GM19455 (cell line): Measurements from ENCODE around the gene LRRC56.
A peak's percentile ranks its signal among the peaks of the same experiment; 100 is the strongest.
"Not testable (repeated sequence)": the region's sequence is repeated elsewhere in the genome, so short reads cannot be mapped to it uniquely, and the experiment has no call there.

ENCODE experiments used
- ATAC-seq: cut with Tn5 transposase; IDR thresholded peaks from one replicate; pipeline ENCODE4 v1.9.1; 2021; ENCODE audit not compliant: unreplicated experiment

Gene LRRC56

DNA sequence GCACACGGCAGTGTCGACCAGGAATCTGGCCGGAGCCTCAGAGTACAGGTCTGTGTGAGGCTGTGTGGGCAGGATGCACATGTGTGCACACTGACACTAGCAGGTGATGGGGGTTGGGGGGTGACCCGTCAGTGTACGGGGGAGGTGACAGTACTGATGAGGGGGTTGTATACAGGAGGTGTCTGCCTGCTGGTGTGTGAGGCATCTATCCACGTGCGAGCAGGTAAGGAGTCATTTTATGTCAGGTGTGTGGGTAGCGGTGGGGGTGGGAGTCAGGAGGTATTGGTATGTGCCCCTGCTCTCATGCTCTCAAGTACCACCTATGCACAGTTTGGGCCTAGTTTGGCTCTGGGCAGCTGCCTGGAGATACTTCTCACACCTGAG lies 34.5 kb downstream of the LRRC56 start:
- no peak for ATAC-seq

DNA sequence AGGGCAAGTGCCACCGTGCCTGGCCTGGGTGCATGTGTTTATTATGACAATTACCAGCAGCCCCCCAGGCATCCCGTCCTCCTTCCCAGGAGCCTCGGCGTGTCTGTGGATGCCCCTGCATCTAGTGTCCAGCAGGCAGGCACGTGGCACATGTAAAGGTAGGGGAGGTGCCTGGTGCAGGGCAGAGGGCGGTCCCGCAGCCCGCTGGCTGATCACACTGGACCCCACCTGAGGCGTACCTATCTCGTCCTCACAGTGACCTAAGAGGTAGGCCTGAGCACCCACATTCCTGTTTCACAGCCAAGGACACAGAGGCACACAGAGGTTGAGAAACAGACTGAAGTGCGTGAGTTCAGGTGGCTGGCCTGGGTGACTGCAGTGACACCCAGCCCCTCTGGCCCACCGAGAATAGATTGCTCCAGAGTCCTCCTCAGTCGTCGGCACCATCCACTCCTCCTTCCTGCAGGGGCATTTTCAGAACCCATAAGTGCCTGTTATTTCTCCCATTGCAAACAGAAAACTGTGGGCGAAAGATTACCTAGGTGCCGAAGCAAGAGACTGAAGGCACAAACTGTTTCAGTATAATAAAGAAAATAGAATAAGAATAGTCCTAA lies 35.9 kb downstream of the LRRC56 start:
- ATAC-seq = no peak

DNA sequence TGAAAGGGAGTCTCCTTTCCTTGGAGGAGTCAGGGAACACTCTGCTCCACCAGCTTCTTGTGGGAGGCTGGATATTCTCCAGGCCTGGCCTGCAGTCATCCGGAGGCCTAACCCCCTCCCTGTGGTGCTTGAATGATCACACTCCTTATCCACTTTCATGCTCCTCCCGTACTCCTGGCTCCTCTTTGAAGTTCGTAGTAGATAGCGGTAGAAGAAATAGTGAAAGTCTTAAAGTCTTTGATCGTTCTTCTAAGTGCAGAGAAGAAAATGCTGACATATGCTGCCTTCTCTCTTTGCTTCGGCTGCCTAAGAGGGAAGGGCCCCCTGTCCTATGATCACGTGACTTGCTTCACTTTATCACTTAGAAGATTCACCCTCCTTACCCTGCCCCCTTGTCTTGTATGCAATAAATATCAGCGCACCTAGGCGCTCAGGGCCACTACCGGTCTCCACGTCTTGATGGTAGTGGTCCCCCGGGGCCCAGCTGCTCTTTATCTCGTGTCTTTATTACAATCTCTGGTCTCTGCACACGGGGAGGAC lies 36.8 kb downstream of the LRRC56 start:
- ATAC-seq = not testable (repeated sequence)

DNA sequence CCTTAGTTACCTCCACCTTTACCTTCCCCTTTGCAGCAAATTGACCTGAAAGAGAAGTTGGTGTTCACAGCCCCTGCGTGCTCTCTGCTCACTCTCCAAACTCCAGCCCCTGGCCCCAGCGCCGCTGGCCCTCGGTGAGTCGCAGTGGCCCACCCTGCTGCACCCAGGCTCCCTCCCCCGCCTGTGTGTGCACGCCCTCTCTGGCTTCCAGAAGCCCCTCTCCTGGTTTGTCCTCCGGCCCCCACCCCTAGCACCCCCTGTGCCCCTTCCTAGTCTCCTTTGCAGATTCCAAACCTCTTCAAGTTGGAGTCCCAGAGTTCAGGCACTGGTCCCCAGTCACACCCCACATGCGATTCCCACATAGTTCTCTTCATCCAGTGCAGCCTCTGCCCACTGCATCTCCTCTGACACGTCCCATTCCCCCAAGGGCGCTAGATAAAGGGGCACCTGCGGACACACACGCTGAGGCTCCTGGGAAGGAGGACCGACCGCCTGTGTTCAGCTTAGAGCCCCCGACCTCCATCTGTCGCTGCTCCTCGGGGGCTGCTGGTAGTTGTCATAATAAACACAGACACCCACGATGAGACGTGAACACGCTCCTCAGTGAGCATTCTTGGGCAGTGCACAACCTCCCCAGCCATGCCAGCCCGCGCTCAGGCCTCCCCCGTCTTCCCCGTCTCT lies 37.4 kb downstream of the LRRC56 start:
- ATAC-seq = no peak

DNA sequence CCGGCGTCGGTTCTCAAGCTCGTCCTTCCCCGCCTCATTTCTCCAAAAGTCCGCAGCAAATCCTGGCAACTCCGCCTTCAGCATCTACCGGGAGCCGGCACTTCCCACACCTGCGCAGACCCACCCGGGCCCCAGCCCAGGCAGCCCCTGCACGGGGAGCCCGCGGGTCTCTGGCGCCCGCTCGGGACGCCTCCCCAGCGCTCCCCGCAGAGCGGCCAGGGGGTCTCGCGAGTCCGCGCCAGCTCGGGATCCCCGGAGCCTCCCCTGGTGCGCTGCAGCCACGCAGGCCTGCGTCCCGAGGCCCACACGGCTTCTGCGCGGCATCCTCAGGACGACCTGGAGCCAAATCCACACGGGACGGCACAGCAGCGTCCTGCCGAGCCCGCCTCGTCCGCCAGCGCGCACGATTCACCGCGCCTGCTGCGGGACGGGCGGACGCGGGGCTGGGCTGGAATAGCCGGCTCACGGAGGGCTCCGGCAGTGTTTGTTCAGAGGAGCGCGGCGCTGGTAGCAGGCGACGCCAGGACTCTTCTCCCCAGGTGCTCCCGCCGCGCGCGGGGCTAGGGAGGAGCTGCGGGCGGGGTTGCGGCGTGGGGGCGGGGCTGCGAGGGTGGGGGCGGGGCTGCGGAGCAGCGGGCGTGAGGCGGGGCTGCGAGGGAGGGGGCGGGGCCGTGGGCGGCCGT lies 38.1 kb downstream of the LRRC56 start:
- ATAC-seq = peak; percentile 40

DNA sequence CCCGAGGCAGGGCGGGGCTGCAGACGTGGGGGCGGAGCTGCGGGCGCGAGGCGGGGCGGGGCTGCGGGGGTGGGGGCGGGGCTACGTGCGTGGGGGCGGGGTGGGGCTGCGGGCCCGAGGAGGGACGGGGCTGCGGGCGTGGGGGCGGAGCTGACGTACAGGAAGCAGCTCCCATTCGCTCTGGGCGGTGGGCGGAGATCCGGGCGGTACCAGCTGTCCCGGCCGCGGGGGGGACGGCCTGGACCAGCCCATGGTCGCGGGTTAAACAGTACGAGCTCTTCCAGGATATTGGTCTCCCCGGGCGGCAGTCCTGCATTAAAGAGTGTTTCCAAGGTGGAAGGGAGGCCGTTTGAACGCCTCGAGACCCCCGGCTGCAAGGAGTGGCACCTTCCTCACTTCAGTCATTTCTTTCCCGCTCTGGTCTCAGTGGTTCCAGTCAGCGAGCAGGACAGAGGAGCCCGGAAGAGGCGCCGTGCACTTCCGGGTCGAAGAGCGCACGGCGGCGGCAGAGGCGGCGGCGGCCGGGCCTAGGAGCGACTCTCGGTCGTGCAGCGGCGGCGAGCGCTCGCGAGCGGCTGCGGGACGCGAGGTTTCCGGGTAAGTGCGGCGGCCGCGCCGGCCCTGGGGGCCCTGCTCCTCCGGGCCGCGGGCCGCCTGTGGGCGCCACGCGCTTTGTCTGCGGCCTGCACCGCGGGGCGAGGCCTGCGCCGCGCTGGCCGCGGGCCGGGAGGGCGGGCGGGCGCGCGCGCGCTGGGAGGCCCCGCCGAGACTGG lies 38.9 kb downstream of the LRRC56 start, which contains the start of gene PHRF1:
Gene PHRF1 (plus strand): TSS at position 475 of the 773 bp plus-strand sequence. CDS start 5,043 bp downstream, outside the sequence.
- ATAC-seq = peak; percentile 78

DNA sequence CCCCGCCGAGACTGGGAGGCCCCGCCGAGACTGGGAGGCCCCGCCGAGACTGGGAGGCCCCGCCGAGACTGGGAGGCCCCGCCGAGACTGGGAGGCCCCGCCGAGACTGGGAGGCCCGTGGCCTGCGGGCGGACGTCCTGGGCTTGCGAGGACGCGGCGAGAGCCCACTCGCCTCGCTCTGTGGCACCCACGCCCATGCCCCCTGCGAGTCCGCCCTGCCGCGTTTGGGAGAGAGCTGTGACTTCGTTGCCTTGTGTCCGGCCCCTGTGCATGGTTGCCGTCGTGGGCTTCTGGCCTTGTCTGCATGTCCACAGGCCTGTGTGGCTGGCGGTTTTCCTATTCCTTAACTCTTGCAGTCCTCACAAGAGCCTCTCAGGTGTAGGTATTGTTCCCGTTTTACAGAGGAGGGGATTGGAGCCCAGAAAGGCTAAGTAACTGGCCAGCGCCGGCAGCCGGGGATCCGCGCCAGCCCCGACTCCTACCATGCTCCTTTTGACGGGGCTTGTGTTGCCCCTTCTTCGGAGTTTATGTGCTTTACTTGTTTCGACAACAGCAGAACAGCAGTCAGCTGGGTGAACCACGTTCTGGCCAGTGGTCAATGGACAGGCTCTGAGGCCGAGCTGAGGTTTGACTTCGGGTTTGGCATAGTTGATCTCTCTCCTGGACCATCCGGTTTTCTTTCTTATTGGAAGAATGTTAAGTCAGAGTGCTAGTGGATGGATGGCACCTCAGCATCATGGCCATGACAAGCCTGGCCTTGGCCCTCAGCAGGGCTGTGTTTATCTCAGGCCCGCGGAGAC lies 39.7 kb downstream of the LRRC56 start:
- no peak for ATAC-seq

DNA sequence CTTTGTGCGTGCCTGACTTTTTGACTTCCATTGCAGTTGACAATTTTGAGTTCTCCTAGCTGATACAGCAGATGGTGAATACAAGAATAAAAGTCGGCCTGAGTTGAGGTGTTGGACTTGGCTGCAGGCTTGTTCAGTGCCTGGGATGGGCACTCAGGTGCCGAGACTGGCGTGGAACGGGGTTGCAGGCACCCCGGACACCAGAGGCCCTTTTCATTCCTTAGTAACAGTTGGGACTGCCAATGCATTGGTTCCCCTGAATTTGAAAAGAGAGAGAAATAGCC lies 40.2 kb downstream of the LRRC56 start:
- ATAC-seq = no peak

DNA sequence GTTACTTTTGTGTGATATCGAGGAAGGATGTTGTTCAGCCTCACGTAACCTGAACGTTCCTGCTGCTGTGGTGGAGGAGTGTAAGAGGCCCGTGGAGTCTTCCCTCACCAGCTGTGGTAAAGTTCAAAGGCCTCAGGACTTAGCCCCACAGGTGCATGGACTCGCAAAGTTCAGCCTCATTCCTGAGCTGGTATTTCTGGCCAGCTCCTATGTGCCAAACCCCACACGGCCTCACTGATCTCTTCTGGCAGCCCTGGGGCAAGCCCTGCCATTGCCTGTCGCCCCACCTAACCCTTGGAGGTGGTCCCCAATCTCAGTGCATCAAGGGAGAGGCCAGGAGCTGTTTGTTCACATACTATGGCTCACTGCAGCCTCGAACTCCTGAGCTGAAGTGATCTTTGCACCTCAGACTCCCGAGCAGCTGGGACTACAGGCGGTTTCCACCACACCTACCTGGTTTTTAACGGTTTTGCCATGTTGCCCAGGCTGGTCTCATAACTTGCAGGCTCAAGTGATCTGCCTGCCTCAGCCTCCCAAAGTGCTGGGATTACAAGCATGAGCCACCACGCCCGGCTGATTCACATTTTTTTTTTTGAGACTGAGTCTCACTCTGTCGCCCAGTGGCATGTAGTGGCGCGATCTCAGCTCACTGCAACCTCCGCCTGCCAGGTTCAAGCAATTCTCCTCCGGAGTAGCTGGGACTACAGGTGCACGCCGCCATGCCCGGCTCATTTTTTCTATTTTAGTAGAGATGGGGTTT lies 41.1 kb downstream of the LRRC56 start:
- no peak for ATAC-seq

DNA sequence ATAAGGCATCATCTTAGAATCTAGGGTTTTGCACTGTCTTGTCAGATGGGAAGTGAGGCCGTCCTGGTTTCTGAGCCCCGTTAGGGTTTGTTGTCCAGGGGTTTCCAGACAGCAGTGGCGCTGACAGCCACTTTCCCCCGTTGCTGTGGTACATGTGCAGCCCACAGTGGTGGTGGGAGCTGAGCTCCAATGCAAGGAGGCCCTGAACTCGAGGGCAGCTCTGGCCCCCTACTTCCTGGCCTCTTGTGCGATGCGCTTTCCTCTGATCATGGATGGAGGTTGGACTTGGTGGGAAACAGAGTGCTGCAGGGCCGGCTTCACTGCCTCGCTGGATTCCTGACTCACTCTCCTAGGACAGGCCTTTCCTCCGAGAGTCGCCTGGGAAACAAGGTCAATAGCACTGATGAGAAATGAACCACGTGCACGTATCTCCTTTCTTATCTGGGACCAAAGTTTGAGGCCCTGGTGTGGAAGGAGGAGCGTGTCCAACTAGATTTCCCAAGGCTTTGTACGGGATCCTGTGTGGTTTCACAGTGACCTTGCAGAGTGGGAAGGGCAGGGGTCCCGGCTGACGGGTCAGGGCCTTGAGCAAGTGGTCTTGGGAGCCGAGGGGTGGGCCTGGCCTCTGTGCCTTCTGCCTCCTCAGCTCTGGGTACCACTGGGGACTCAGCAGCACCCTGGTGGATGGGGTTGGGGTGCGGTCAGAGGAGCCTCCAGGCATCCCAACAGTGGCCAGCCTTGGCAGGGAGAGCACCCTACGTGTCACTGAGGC lies 42.7 kb downstream of the LRRC56 start:
- ATAC-seq = no peak

DNA sequence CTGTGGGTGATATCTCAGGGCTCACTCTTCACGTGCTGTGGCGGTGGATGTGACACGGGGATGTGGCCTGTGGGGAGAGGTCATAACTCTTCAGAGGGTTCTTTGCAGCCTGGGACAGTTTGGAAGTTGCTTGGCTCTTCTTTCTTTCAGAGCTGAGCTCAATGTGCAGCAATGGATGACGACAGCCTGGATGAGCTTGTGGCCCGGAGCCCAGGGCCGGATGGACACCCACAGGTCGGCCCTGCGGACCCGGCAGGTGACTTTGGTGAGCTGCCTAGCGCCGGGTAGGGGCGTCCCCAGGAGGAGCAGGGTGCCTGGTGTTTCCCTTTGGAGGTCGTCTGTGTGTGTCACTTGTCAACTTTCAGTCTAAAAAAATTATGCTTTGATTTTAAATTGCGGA lies 44.0 kb downstream of the LRRC56 start:
- ATAC-seq = no peak

DNA sequence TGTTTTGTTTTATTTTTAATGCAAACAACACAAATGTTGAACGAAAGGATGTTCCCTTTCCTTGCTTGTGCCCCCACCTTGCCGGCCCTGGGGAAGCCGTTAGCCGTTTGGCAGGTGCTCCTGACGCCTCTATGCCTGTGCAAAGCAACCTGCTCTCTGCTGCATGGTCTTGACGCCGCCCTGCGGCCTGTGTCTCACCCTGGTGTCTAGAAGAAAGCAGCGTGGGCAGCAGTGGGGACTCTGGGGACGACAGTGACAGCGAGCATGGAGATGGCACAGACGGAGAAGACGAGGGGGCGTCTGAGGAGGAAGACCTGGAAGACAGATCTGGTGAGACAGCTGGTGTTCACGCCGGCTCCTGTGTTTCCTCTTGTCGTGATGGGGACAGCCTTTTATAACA lies 44.4 kb downstream of the LRRC56 start:
- ATAC-seq = no peak

DNA sequence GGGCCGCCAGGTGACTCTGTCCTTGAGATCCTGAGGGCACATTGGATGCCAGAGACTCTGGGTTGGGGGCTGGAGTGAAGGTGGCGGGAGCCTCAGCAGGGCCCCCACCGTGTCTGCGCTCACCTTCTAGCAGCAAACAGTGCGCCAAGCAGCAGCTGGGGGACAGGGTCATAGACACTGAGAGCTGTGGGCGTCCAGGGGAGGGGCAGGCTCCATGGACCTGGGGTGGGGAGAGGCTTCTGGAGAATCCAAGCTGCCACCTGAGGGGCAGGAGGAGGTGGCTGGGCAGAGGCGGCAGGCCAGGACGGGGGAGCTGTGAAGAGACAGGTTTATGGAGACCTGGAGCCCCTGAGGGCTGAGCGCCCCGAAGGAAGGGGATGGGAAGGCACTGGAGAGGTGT lies 47.0 kb downstream of the LRRC56 start:
- no peak for ATAC-seq

DNA sequence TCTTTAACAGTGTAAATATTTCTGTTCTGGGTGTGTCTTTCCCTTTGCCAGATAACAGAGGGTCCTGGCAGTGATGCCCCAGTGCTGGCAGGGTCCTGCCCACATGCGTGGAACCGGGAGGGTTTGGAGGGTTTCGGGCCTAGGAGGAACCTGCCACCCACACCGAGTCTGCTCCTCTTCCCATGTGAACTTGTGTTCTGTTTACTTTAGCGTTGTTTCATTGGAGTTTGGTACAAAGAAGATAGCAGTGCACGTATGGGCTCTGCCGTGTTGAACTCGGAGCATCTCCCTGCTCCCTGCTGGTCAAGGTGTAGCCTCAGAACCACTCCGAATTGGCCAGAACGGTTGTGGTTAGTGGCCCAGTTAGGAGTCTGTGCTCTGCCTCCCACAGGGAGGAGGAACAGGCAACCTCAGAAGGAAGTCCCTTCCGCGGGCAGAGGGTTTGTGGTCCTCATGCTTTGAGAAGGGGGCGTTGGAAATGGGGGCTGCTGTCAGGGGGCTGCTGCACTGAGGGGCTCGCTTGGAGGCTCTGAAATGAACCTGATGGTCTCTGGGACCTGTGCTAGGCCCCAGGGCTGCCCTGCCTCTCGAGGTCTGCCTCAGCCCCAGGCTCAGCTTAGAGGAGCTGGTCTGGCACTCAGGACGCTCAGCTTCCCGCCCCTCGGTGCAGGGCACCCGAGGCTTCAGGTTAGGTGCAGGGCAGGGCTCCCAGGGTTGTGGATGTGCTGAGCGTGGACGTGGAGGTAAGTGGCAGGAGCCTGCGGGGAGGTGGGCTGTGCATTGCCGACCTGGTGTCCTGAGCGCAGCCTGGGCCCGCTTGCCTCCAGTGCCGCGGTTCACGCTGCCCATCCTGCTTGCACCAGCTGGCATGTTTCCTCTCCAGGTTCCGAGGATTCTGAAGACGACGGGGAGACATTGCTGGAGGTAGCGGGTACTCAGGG lies 49.3 kb downstream of the LRRC56 start:
- no peak for ATAC-seq

DNA sequence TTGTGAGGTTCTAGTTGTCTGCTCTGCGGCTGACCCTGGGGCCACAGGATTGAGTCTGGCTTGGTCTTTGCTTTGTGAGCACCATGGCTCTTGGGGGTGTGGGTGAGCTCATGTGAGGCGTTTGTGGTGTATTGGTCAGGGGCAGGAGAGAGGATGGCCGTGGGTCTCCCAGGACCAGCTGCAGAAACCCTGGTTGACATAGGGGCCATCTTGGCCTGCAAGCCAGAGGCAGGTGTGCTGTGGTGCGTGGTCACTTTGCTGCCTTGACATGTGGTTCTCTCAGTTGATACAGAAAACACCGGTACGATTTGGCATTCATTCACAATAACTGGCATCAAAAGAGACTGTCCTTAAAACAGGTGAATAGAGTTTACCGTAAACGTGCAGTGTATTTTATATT lies 50.2 kb downstream of the LRRC56 start:
- ATAC-seq = no peak

DNA sequence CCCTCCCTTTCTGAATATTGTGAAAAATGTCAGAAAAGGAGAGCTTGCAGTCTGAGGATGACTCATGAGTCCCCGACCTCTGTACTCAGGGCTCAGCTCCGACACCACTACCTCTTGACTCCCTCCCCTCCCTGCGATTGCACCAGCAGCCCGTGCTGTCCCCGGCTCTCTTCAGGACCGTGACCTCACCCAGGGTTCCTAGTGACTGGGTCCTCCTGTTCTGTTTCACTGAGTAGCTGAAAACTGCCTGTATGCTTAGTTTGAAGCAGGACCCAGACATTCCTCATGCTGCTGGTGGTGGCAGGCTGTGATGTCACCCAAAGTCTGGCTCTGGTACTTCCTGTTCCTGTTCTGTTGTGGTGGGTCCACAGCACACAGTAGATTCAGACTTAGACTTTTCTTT lies 50.7 kb downstream of the LRRC56 start:
- ATAC-seq = no peak

DNA sequence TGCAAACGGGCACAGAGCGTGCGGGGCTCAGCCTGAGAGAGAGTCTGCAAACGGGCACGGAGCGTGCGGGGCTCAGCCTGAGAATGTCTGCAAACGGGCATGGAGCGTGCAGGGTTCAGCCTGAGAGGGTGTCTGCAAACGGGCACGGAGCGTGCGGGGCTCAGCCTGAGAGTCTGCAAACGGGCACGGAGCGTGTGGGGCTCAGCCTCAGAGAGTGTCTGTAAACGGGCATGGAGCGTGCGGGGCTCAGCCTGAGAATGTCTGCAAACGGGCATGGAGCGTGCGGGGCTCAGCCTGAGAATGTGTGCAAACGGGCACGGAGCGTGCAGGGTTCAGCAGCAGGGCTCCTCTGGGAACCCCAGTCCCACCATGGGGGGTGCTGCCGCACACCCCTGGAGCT lies 52.5 kb downstream of the LRRC56 start:
- no peak for ATAC-seq

DNA sequence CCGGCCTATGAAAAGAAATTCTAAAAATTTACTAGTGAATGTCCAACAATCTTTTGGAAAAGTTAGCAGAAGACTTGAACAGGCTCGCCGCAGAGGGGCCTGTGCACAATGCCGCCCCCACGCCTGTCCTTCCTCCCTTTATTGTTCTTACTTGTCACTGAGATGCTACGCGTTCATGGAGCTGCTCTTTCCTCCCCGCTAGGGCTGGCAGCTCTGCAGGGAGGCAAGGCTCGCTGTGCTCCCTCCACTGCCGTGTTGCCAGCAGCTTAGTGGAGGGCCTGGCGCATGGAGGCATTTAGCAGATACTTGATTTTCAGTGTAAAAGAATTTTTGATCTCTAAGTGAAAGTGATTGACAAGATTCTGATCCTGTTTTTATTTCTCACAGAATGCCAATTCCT lies 53.7 kb downstream of the LRRC56 start:
- no peak for ATAC-seq
